ENCODE data around the gene COQ3. TPM values are rescaled to one million over a fixed set of nuclear protein-coding genes. Genes with fewer than 3 reads are reported as not detected.

Gene COQ3, protein sequence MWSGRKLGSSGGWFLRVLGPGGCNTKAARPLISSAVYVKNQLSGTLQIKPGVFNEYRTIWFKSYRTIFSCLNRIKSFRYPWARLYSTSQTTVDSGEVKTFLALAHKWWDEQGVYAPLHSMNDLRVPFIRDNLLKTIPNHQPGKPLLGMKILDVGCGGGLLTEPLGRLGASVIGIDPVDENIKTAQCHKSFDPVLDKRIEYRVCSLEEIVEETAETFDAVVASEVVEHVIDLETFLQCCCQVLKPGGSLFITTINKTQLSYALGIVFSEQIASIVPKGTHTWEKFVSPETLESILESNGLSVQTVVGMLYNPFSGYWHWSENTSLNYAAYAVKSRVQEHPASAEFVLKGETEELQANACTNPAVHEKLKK
- total RNA-seq = 11.0 TPM

DNA sequence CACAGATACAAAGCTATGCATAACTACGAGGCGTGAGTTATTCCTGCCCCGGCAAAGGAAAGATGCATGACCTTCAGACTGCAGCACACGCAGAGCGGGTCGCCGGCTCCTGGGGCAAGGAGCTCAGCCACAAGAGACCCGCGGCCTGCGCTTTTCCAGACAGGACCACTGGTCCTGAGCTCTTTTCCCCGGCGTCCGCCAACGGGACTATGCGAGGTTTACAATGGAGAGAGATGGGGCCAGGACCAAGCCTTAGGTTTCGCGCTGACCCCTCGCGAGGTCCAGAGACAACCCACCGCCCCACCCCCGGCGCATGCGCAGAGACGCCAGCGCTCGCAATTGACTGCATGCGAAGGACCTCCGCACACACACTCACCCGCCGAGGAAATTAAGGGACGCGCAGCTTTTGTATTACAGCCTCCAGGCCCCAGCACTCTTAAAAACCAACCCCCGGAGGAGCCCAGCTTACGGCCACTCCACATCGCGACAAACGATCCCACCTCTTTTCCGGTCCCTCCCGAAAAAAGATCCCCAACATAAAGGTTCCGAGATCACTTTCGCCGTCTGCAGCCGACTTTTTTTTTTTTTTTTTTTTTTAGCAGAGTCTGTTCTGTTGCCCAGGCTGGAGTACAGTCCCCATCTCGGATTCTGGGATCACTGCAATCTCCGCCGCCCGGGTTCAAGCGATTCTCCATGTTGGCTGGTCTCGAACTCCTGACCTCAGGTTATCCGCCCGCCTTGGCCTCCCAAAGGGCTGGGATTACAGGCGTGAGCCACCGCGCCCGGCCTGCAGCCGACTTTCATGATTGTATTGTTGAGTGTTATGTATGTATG lies at the start of gene COQ3:
Gene COQ3, minus strand, starts transcription at position 498 of the 834 bp plus-strand sequence. Its CDS starts 16 bp downstream, at position 482.

DNA sequence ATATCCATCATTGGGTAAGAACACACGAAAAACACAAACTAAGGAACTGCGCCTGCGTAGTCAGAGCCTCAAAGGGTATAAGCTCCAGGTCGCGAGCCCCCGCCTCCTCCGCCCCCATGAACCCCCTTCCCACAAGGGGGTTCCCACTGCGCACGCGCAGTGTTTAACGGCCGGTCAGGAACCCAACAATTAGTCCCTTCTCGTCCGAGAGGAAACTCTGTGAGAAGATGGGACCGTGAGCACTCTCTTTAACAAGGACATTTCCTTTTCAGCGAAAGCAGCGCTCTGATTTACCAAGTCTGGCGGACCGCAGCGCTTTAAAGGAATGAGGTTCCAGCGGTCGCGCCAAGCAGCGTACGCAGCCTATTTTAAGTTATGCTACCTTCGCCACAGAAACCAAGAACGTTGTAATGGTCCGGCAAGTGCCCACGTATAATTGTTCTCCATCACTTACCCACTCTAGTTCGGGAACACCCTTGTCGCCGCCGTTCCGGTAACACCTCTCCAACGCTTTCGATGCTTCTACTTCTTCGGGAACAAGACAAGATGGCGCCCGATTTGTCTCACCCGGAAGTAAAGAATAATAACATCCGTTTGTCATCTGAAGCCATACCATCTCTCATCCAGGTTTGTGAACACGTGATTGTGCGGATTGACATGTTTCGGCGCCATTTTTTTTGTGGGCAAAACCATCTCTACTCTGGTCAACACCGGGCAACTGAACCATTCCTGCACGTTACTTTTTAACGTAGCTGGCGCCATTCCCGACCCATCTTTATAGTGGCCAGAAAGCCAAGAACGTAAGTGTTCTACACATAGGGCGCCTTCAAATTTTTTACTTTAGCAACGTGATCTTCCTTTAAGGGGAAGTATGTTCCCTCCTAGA lies 31.0 kb upstream of the COQ3 start, which contains the start of gene PNISR:
Gene PNISR, minus strand, starts transcription at position 548 of the 886 bp plus-strand sequence. CDS start 10,649 bp downstream, outside the sequence.

GRCh38 chr6:99349171-99350141 lies 44.5 kb downstream of the COQ3 start, which contains the start of gene FAXC:
Gene FAXC, minus strand, starts transcription at chr6:99349674. Its CDS starts 302 bp downstream, at chr6:99349372.

Other genes starting within 250 kb of the COQ3 start
- gene FAXC, start 44.5 kb downstream of the COQ3 start, total RNA-seq = 54.1 TPM
- 289 TPM for gene PNISR, start 31.1 kb upstream of the COQ3 start, total RNA-seq
- 8.8 TPM for gene USP45, start 121.2 kb upstream of the COQ3 start, total RNA-seq
- gene CCNC, start 174.5 kb upstream of the COQ3 start, total RNA-seq = 92.0 TPM
- not detected for gene PRDM13, start 212.6 kb upstream of the COQ3 start, total RNA-seq